ENCODE data around the gene BCAR1. TPM values are rescaled to one million over a fixed set of nuclear protein-coding genes. Genes with fewer than 3 reads are reported as not detected.
A peak's percentile ranks its signal among the peaks of the same experiment; 100 is the strongest.

The BCAR1 gene
- total RNA-seq, 1 experiment from 2014 or later = 95.6 TPM

GRCh38 chr16:75264999-75265910 lies 13.8 kb upstream of the BCAR1 start (continued):
- TF ChIP-seq, protein P1, sequence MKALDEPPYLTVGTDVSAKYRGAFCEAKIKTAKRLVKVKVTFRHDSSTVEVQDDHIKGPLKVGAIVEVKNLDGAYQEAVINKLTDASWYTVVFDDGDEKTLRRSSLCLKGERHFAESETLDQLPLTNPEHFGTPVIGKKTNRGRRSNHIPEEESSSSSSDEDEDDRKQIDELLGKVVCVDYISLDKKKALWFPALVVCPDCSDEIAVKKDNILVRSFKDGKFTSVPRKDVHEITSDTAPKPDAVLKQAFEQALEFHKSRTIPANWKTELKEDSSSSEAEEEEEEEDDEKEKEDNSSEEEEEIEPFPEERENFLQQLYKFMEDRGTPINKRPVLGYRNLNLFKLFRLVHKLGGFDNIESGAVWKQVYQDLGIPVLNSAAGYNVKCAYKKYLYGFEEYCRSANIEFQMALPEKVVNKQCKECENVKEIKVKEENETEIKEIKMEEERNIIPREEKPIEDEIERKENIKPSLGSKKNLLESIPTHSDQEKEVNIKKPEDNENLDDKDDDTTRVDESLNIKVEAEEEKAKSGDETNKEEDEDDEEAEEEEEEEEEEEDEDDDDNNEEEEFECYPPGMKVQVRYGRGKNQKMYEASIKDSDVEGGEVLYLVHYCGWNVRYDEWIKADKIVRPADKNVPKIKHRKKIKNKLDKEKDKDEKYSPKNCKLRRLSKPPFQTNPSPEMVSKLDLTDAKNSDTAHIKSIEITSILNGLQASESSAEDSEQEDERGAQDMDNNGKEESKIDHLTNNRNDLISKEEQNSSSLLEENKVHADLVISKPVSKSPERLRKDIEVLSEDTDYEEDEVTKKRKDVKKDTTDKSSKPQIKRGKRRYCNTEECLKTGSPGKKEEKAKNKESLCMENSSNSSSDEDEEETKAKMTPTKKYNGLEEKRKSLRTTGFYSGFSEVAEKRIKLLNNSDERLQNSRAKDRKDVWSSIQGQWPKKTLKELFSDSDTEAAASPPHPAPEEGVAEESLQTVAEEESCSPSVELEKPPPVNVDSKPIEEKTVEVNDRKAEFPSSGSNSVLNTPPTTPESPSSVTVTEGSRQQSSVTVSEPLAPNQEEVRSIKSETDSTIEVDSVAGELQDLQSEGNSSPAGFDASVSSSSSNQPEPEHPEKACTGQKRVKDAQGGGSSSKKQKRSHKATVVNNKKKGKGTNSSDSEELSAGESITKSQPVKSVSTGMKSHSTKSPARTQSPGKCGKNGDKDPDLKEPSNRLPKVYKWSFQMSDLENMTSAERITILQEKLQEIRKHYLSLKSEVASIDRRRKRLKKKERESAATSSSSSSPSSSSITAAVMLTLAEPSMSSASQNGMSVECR (CRISPR knock-in tag; IDR thresholded peaks at IDR 0.05; ENCODE audit: borderline replicate concordance) = no peak
- TF ChIP-seq ATF1 (CRISPR knock-in tag; IDR thresholded peaks at IDR 0.05) (no peak), ZBTB43 (CRISPR knock-in tag; IDR thresholded peaks at IDR 0.05) (no peak), ATF6 (CRISPR knock-in tag; IDR thresholded peaks at IDR 0.05) (no peak), TEAD1 (CRISPR knock-in tag; IDR thresholded peaks at IDR 0.05) (0 out of 2 replicates have a peak, but pooled peaks have one; percentile 10), NR2C2 (CRISPR knock-in tag; IDR thresholded peaks at IDR 0.05) (no peak)
- TF ChIP-seq, protein P2, sequence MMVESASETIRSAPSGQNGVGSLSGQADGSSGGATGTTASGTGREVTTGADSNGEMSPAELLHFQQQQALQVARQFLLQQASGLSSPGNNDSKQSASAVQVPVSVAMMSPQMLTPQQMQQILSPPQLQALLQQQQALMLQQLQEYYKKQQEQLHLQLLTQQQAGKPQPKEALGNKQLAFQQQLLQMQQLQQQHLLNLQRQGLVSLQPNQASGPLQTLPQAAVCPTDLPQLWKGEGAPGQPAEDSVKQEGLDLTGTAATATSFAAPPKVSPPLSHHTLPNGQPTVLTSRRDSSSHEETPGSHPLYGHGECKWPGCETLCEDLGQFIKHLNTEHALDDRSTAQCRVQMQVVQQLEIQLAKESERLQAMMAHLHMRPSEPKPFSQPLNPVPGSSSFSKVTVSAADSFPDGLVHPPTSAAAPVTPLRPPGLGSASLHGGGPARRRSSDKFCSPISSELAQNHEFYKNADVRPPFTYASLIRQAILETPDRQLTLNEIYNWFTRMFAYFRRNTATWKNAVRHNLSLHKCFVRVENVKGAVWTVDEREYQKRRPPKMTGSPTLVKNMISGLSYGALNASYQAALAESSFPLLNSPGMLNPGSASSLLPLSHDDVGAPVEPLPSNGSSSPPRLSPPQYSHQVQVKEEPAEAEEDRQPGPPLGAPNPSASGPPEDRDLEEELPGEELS (CRISPR knock-in tag; IDR thresholded peaks at IDR 0.05) = 0 out of 2 replicates have a peak, but pooled peaks have one; percentile 28
- TF ChIP-seq, protein P3, sequence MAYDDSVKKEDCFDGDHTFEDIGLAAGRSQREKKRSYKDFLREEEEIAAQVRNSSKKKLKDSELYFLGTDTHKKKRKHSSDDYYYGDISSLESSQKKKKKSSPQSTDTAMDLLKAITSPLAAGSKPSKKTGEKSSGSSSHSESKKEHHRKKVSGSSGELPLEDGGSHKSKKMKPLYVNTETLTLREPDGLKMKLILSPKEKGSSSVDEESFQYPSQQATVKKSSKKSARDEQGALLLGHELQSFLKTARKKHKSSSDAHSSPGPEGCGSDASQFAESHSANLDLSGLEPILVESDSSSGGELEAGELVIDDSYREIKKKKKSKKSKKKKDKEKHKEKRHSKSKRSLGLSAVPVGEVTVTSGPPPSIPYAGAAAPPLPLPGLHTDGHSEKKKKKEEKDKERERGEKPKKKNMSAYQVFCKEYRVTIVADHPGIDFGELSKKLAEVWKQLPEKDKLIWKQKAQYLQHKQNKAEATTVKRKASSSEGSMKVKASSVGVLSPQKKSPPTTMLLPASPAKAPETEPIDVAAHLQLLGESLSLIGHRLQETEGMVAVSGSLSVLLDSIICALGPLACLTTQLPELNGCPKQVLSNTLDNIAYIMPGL (CRISPR knock-in tag; IDR thresholded peaks at IDR 0.05) = peak; percentile 23; the same call in 1 of the 2 replicates

DNA sequence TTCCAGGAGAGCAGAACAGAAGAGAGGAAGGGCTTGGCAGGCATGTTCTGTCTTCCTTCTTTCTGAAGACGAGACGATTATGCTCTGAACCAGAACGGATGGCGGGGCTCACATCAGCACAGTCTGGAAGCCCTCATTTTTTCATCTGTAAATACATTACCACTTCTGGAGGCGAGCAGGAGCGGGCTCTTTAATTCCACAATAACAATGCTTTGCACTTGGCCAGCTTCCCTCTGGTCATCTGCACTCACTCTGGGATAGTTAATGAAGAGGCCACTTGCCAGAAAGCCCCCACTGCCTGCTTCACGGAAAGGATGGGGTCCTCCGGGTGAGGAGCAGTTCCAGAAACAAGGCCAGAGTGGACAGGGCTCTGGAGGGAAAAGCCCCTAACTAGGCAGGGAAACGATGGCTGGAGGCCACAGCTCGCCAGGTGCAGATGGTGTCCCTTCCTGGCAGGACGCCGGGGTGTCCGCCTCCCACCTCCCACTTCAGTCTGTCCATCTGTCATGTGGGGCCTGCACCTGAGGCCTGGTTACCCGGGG lies 13.1 kb upstream of the BCAR1 start:
- Mint-ChIP-seq H3K9me3 (no peaks in the 10 kb centered on the region), H3K4me1 (peaks cover 43% of the 10 kb centered on the region), H3K27me3 (ENCODE audit: low read depth) (no peaks in the 10 kb centered on the region), H3K4me3 (peak overlapping the region; percentile 76), H3K36me3 (no peaks in the 10 kb centered on the region), H3K27ac (no peak overlapping the region; the same call in 1 of the 2 replicates)
- DNase-seq (ENCODE audit: low spot score) (no peak), ATAC-seq (no peak)
- CTCF ChIA-PET = interaction anchor here (0.8 kb wide), 1 partner anchor 10 kb away, joined by 4 read pairs; no protein-coding TSS in a partner anchor
- POLR2A ChIA-PET = interaction anchor here (0.6 to 7.0 kb wide), 2 partner anchors 10 to 14 kb away, joined by 3 to 57 read pairs; no protein-coding TSS in a partner anchor
- TF ChIP-seq TEAD1 (CRISPR knock-in tag; IDR thresholded peaks at IDR 0.05) = no peak
- no peak for TF ChIP-seq ZNF138 (CRISPR knock-in tag; conservative IDR thresholded peaks at IDR 0.05)
- TF ChIP-seq, protein P4, sequence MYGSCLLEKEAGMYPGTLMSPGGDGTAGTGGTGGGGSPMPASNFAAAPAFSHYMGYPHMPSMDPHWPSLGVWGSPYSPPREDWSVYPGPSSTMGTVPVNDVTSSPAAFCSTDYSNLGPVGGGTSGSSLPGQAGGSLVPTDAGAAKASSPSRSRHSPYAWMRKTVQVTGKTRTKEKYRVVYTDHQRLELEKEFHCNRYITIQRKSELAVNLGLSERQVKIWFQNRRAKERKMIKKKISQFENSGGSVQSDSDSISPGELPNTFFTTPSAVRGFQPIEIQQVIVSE (CRISPR knock-in tag; IDR thresholded peaks at IDR 0.05; ENCODE audit: borderline replicate concordance) = no peak
- TF ChIP-seq, protein P5, sequence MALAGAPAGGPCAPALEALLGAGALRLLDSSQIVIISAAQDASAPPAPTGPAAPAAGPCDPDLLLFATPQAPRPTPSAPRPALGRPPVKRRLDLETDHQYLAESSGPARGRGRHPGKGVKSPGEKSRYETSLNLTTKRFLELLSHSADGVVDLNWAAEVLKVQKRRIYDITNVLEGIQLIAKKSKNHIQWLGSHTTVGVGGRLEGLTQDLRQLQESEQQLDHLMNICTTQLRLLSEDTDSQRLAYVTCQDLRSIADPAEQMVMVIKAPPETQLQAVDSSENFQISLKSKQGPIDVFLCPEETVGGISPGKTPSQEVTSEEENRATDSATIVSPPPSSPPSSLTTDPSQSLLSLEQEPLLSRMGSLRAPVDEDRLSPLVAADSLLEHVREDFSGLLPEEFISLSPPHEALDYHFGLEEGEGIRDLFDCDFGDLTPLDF (CRISPR knock-in tag; IDR thresholded peaks at IDR 0.05) = no peak
- no peak for TF ChIP-seq TCF7 (CRISPR knock-in tag; IDR thresholded peaks at IDR 0.05; ENCODE audit: low read depth)
- TF ChIP-seq ATF1 (CRISPR knock-in tag; IDR thresholded peaks at IDR 0.05) = no peak
- TF ChIP-seq TEAD4 (CRISPR knock-in tag; IDR thresholded peaks at IDR 0.05) = no peak
- TF ChIP-seq IRF1 (CRISPR knock-in tag; IDR thresholded peaks at IDR 0.05) = no peak
- TF ChIP-seq ZNF232 (CRISPR knock-in tag; IDR thresholded peaks at IDR 0.05) = no peak

Data from WTC11 (cell line).